Neuronal stem cell (in vitro differentiated cells): ENCODE results near the gene SFMBT1.
"Not testable (repeated sequence)": the region's sequence is repeated elsewhere in the genome, so short reads cannot be mapped to it uniquely, and the experiment has no call there.

Experiments used
- DNase-seq: peaks from one replicate; pipeline ENCODE4 v3.0.0-alpha.2; 2013; ENCODE audit warnings: low spot score
- H2AFZ ChIP-seq: one replicate; pipeline ENCODE4 v1.6.1; 2013; ENCODE audit warnings: mild to moderate bottlenecking, low read length, inconsistent platforms
- H2AK5ac ChIP-seq: 2 replicates; pipeline ENCODE4 v1.6.1; 2013; ENCODE audit warnings: low read depth, mild to moderate bottlenecking, inconsistent platforms, low read length, moderate library complexity, mixed read lengths
- H2BK120ac ChIP-seq: 2 replicates; pipeline ENCODE4 v1.6.1; 2013; ENCODE audit warnings: low read depth, mild to moderate bottlenecking, inconsistent platforms, low read length, moderate library complexity, mixed read lengths
- H2BK12ac ChIP-seq: one replicate; pipeline ENCODE4 v1.6.1; 2013; ENCODE audit warnings: low read length, inconsistent platforms
- H2BK15ac ChIP-seq: 2 replicates; pipeline ENCODE4 v1.6.1; 2013; ENCODE audit warnings: mild to moderate bottlenecking, low read length, inconsistent platforms, mixed read lengths
- H2BK5ac ChIP-seq: one replicate; pipeline ENCODE4 v1.6.1; 2013; ENCODE audit warnings: inconsistent platforms, mild to moderate bottlenecking, low read length, moderate library complexity
- H3K14ac ChIP-seq: one replicate; pipeline ENCODE4 v1.6.1; 2013; ENCODE audit warnings: low read length, inconsistent platforms
- H3K18ac ChIP-seq: 2 replicates; pipeline ENCODE4 v1.6.1; 2013; ENCODE audit warnings: low read length, inconsistent platforms
- H3K23ac ChIP-seq: 2 replicates; pipeline ENCODE4 v1.6.1; 2013; ENCODE audit warnings: low read depth, mild to moderate bottlenecking, mixed read lengths, low read length, inconsistent platforms; ENCODE audit not compliant: poor library complexity
- H3K27ac ChIP-seq: replicated peaks from 3 replicates; pipeline ENCODE4 v1.5.1; 2013; ENCODE audit warnings: low read length, inconsistent platforms
- H3K27me3 ChIP-seq, 3 experiments: 2 replicates each; pipeline ENCODE4 v1.6.1; 2013; ENCODE audit warnings: low read length in 3 of 3, mild to moderate bottlenecking in 2 of 3, inconsistent platforms in 1 of 3, low read depth in 1 of 3, mixed read lengths in 1 of 3, moderate library complexity in 1 of 3; ENCODE audit not compliant: control insufficient read depth in 3 of 3, insufficient read depth in 3 of 3
- H3K36me3 ChIP-seq, 2 donors: replicated peaks in 1 of 2; 2 replicates each; pipeline ENCODE4 v1.6.1; 2013; ENCODE audit warnings: low read length in 2 of 2; ENCODE audit not compliant: control insufficient read depth in 2 of 2, insufficient read depth in 2 of 2
- H3K4ac ChIP-seq: 2 replicates; pipeline ENCODE4 v1.6.1; 2013; ENCODE audit warnings: inconsistent platforms, mild to moderate bottlenecking, low read length, moderate library complexity
- H3K4me1 ChIP-seq, 2 donors: 1 replicate in 1 of 2; 2 replicates in 1 of 2; pipeline ENCODE4 v1.6.1; 2013; ENCODE audit warnings: low read length in 2 of 2, low read depth in 1 of 2; ENCODE audit not compliant: control insufficient read depth in 2 of 2, insufficient read depth in 1 of 2
- H3K4me2 ChIP-seq: one replicate; pipeline ENCODE4 v1.6.1; 2013; ENCODE audit warnings: mild to moderate bottlenecking, low read length, inconsistent platforms; ENCODE audit not compliant: insufficient read depth, poor library complexity, severe bottlenecking
- H3K4me3 ChIP-seq, 2 donors: 2 replicates each; pipeline ENCODE4 v1.5.1; 2013; ENCODE audit warnings: low read length in 2 of 2, mild to moderate bottlenecking in 2 of 2, inconsistent platforms in 1 of 2, moderate library complexity in 1 of 2
- H3K79me1 ChIP-seq: one replicate; pipeline ENCODE4 v1.6.1; 2013; ENCODE audit warnings: low read depth, mild to moderate bottlenecking, inconsistent platforms, low read length, moderate library complexity
- H3K9ac ChIP-seq: one replicate; pipeline ENCODE4 v1.6.1; 2013; ENCODE audit warnings: mild to moderate bottlenecking, low read depth, low read length, inconsistent platforms; ENCODE audit not compliant: poor library complexity
- H3K9me3 ChIP-seq, 2 donors: replicated peaks in 1 of 2; 2 replicates each; pipeline versions ENCODE3 to v1.6.1; 2013; ENCODE audit warnings: low read length in 2 of 2, mild to moderate bottlenecking in 2 of 2, inconsistent platforms in 1 of 2, low read depth in 1 of 2, mixed read lengths in 1 of 2, moderate library complexity in 1 of 2; ENCODE audit not compliant: control insufficient read depth in 2 of 2, insufficient read depth in 1 of 2
- H4K8ac ChIP-seq: one replicate; pipeline ENCODE4 v1.6.1; 2013; ENCODE audit warnings: low read depth, mild to moderate bottlenecking, inconsistent platforms, low read length, moderate library complexity
- H4K91ac ChIP-seq: one replicate; pipeline ENCODE4 v1.6.1; 2013; ENCODE audit warnings: low read length, low read depth, mild to moderate bottlenecking, inconsistent platforms; ENCODE audit not compliant: poor library complexity
- WGBS, 2 donors: extraction: QIAGEN DNeasy Blood & Tissue Kit; methylation state at CpG; one replicate each; pipeline ENCODE4 v1.1.7; 2013; ENCODE audit warnings: missing lambda C conversion rate in 2 of 2, mixed read lengths in 1 of 2; ENCODE audit not compliant: insufficient read length in 2 of 2, insufficient replicate concordance in 1 of 2; ENCODE audit errors: extremely low coverage in 2 of 2; 5-methylcytosine and 5-hydroxymethylcytosine counted together

The SFMBT1 gene

GRCh38 chr3:53062905-53063304, 17.0 kb upstream of the SFMBT1 start:
- H2BK120ac ChIP-seq, result no peak overlapping the region
- H3K4me1 ChIP-seq, result no peaks in the 10 kb centered on the region
- H3K9ac ChIP-seq, result no peak overlapping the region
- H3K79me1 ChIP-seq, result no peaks in the 10 kb centered on the region
- H3K27ac ChIP-seq, result no peak overlapping the region
- H2BK15ac ChIP-seq, result no peak overlapping the region
- no peak overlapping the region for H4K8ac ChIP-seq
- H3K9me3 ChIP-seq, result no peaks in the 10 kb centered on the region
- H3K36me3 ChIP-seq, result no peaks in the 10 kb centered on the region
- no peak overlapping the region for H3K18ac ChIP-seq
- no peak overlapping the region for H3K4me2 ChIP-seq
- H3K14ac ChIP-seq, result no peak overlapping the region
- no peak overlapping the region for H2BK12ac ChIP-seq
- H2AFZ ChIP-seq, result no peak overlapping the region
- H2AK5ac ChIP-seq, result no peak overlapping the region
- H3K27me3 ChIP-seq, result peaks cover 0 to 7% (median 0%) of the 10 kb centered on the region in 3 experiments
- no CpG with 5 or more reads among the region's 2 CpGs for WGBS, 2 donors
- H3K4me3 ChIP-seq, result no peak overlapping the region
- H4K91ac ChIP-seq, result no peak overlapping the region
- no peak overlapping the region for H2BK5ac ChIP-seq
- DNase-seq, result no peak
- H3K4ac ChIP-seq, result no peak overlapping the region
- no peak overlapping the region for H3K23ac ChIP-seq

GRCh38 chr3:53056442-53056841, 10.6 kb upstream of the SFMBT1 start:
- Histone ChIP-seq H3K9me3 (no peaks in the 10 kb centered on the region), H3K4me2 (no peak overlapping the region), H3K4me1 (no peaks in the 10 kb centered on the region), H2BK12ac (no peak overlapping the region), H4K91ac (no peak overlapping the region), H2BK120ac (no peak overlapping the region), H3K4ac (no peak overlapping the region), H3K27me3 (peaks cover 0 to 7% (median 0%) of the 10 kb centered on the region in 3 experiments), H3K9ac (no peak overlapping the region), H2BK15ac (no peak overlapping the region), H3K36me3 (no peaks in the 10 kb centered on the region), H3K23ac (no peak overlapping the region), H2AK5ac (no peak overlapping the region), H3K27ac (no peak overlapping the region), H3K79me1 (no peaks in the 10 kb centered on the region), H3K18ac (no peak overlapping the region), H2BK5ac (no peak overlapping the region), H3K4me3 (no peak overlapping the region), H4K8ac (no peak overlapping the region), H2AFZ (no peak overlapping the region), H3K14ac (no peak overlapping the region)
- no CpG with 5 or more reads among the region's 2 CpGs for WGBS, 2 donors
- no peak for DNase-seq

- not testable (repeated sequence) for H3K9me3 ChIP-seq, H3K4me1 ChIP-seq, H3K18ac ChIP-seq, H3K23ac ChIP-seq, H3K27me3 ChIP-seq, H4K91ac ChIP-seq, H2AFZ ChIP-seq, H3K4me3 ChIP-seq, H2BK5ac ChIP-seq, H3K79me1 ChIP-seq, H3K14ac ChIP-seq, H2AK5ac ChIP-seq, DNase-seq, H2BK12ac ChIP-seq, H4K8ac ChIP-seq, H3K4ac ChIP-seq, H3K36me3 ChIP-seq, H2BK15ac ChIP-seq, H3K9ac ChIP-seq, H3K4me2 ChIP-seq, H3K27ac ChIP-seq, H2BK120ac ChIP-seq
- WGBS, 2 donors, result no CpG with 5 or more reads among the region's 7 CpGs
Measured at GRCh38 chr3:53054233-53054632, 8.4 kb upstream of the SFMBT1 start.

GRCh38 chr3:53051929-53052328, 6.1 kb upstream of the SFMBT1 start:
- H2BK12ac ChIP-seq, result no peak overlapping the region
- no peak overlapping the region for H2AK5ac ChIP-seq
- no peak overlapping the region for H4K91ac ChIP-seq
- H3K79me1 ChIP-seq, result no peaks in the 10 kb centered on the region
- no peak overlapping the region for H3K4me2 ChIP-seq
- no peaks in the 10 kb centered on the region for H3K4me1 ChIP-seq
- no peak overlapping the region for H4K8ac ChIP-seq
- H3K4ac ChIP-seq, result no peak overlapping the region
- no peak overlapping the region for H2BK15ac ChIP-seq
- H3K36me3 ChIP-seq, result no peaks in the 10 kb centered on the region
- no peak overlapping the region for H3K9ac ChIP-seq
- WGBS, 2 donors, result no CpG with 5 or more reads among the region's 2 CpGs
- no peak overlapping the region for H2BK5ac ChIP-seq
- no peak overlapping the region for H2AFZ ChIP-seq
- H3K27ac ChIP-seq, result no peak overlapping the region
- H3K9me3 ChIP-seq, result peaks cover 0 to 1% of the 10 kb centered on the region in 2 donors
- no peak overlapping the region for H2BK120ac ChIP-seq
- no peak overlapping the region for H3K4me3 ChIP-seq
- H3K27me3 ChIP-seq, result peaks cover 0 to 12% (median 4%) of the 10 kb centered on the region in 3 experiments
- no peak overlapping the region for H3K14ac ChIP-seq
- no peak for DNase-seq
- no peak overlapping the region for H3K23ac ChIP-seq
- no peak overlapping the region for H3K18ac ChIP-seq
